ENCODE results near the gene STUB1.

The STUB1 gene

GRCh38 chr16:644556-644955 lies 35.7 kb upstream of the STUB1 start:
- no peak for DNase-seq (ENCODE audit: low read depth in 3 of 3)

GRCh38 chr16:645852-646678 lies 34.1 kb upstream of the STUB1 start:
- no peak for DNase-seq (ENCODE audit: low read depth in 3 of 3)

DNA sequence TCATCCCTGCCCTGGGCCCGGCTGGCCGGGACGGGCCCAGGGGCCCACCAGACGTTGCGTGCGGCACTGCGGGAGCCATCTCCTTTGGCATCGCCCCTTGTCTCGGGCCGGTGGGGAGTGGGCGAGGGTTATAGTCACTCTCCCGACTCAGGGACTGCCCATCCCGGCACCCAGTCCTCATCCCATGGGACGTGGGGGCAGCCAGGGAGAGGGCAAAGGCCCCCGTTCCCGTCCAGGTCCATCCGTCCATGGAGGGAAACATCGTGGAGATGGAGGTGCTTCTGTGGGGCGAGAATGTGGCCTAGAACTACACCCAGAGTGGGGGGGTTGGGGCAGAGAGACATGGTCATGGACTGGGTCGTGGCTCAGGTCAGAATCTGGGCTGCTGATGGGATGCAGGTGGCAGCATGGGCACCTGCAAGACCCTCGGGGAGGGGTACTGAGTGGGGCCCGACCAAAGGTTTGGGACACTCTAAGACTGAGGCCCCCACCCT lies 33.5 kb upstream of the STUB1 start:
- no peak for DNase-seq (ENCODE audit: low read depth in 3 of 3)

DNA sequence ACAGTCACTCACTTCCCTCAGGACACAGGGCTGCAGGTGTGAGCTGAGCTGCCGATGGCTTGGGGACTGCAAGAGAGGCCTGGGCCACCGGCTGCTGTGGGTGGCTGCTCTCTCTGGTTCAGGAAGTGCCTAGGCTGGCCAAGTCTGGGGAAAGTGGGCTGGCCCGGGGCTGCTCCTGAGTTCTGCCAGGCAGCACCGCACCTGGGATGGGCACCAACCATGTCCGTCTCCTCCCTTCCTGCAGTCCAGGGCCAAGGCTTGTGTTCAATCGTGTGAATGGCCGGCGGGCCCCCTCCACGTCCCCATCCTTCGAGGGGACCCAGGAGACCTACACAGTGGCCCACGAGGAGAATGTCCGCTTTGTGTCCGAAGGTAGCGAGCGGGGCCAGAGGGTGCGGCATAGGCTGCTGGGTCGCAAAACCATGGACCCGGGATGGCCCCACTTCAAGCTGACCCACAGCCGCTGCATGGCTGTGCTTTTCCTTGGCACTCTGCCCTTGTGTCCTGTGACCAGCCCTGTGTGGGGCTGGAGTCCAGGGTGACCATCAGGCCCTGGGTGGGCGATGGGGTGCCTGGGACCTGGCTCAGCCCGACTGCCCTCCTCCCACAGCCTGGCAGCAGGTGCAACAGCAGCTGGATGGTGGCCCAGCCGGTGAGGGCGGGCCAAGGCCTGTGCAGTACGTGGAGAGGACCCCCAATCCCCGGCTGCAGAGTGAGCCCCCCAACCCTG lies 32.9 kb upstream of the STUB1 start:
- no peak for DNase-seq (ENCODE audit: low read depth in 3 of 3)

DNA sequence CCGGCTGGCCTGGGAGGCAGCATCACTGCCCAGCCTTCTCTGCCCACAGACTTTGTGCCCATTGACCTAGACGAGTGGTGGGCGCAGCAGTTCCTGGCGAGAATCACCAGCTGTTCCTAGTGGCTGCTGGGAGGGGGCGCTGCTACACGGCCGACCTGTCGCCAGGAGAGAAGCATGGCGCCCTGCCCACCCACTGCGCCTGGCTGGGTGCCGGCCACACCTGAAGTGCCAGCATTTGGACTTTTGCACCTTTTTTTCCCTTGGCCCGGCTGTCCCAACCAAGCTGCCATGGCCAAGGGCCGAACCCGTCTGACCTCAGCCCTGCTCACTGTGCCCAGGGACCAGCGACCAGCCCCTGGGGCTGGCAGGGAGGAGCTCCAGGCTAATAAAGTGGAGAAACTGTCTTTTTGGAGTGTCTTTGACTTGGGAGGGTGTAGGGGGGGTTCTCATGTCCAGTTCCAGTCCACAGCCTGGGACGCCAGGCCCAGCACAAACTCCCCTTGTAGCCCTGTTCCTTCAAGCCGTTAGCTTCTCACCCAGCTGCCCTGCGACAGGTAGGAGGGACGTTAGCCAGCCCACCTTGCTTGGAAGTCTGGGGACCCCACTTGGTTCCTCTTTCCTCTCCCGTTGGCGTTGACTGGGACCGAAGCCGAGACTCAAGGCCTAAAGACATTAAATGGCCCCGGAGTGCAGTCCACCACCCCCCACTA lies 32.0 kb upstream of the STUB1 start:
- DNase-seq (ENCODE audit: low read depth in 3 of 3), result peak in 1 of 3 experiments; percentile 61

GRCh38 chr16:648781-649589 lies 31.2 kb upstream of the STUB1 start, which contains the start of gene WDR90:
TSS of gene WDR90 (plus strand) at chr16:649365. CDS start at chr16:649417, 52 bp downstream.
- peak; percentile 87 to 93 (median 88) for DNase-seq (ENCODE audit: low read depth in 3 of 3)

GRCh38 chr16:649631-650030 lies 30.6 kb upstream of the STUB1 start:
- DNase-seq (ENCODE audit: low read depth in 3 of 3), result no peak

GRCh38 chr16:651844-652243 lies 28.4 kb upstream of the STUB1 start:
- no peak for DNase-seq (ENCODE audit: low read depth in 3 of 3)

DNA sequence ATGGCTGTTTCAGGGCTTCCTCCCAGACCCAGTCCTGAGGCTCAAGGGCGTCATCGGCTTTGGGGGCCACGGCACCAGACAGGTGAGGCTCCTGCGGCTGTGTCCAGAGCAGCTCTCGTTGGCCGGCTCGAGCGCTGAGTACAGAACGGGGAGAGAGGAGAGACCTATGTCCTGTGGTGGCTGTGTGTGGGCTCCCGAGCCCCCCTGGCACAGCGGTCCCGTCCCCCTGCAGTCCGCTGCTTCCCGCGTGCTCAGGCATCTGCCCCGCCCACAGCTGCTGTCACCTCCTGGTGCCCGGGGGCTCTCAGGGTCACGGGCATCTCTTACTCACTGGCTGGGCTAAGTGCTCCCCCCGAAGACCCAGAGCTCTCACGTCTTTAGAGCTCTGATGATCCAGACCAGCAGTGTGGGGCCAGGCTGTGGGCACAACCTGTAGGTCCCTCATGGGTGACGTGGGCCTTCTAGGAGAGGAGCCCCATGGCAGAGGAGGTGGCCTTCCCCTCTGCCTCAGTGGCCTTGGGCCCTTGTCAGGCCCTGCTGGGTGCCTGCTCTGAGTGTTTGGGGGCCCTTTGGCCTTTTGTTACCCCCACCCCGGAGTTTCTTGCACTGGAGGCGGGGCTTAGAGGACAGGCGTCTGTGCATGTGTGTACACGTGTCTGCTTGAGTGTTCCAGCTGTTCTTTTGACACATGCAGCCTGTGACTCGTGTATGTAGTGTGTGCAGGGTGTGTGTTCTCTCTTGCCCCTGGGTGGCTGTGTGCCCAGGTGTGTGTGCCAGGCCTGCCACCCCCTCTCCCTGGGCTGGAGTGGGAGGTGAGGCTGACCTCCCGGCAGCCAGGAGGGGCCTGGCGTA lies 27.5 kb upstream of the STUB1 start:
- no peak for DNase-seq (ENCODE audit: low read depth in 3 of 3)

DNA sequence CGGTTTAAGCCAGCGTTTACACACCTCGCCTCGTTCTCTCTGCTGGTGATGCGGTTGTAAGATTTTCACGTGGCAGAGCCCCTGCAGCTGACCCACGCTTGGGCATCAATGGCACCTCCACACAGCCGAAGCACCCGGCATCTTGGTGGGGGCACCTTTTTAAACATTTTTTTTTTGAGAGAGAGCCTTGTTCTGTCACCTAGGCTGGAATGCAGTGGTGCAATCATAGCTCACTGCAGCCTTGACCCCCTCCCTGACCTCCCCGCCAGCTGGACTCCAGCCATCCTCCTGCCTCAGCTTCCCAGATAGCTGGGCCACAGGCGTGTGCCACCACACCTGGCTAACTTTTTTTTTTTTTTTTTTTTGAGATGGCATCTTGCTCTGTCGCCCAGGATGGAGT lies 26.2 kb upstream of the STUB1 start:
- no peak for DNase-seq (ENCODE audit: low read depth in 3 of 3)

GRCh38 chr16:657487-657886 lies 22.7 kb upstream of the STUB1 start:
- no peak for DNase-seq (ENCODE audit: low read depth in 3 of 3)

- DNase-seq (ENCODE audit: low read depth in 3 of 3), result no peak
Observed at GRCh38 chr16:658679-659571, 21.3 kb upstream of the STUB1 start.

DNA sequence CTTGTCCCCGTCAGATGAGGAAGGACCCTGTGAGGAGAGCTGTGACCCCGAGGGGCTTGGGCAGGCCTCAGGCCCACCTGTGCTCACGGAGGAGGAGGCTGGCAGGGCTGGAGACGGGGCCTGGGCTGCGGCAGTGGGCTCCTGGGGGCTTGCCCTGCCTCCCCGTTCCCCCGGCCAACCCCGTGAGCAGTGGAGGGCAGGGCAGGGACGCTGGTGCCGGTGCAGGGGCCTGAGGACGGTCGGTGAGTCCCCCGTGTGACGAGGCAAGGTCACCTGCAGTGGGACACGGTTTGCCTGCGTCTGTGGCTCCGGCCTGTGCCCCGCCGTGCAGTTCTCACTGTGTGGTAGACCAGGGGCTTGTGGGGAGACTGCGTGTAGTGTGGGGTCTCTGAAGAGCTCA lies 20.6 kb upstream of the STUB1 start:
- no peak for DNase-seq (ENCODE audit: low read depth in 3 of 3)

- no peak for DNase-seq (ENCODE audit: low read depth in 3 of 3)
Observed at GRCh38 chr16:660132-660458, 20.1 kb upstream of the STUB1 start.

DNA sequence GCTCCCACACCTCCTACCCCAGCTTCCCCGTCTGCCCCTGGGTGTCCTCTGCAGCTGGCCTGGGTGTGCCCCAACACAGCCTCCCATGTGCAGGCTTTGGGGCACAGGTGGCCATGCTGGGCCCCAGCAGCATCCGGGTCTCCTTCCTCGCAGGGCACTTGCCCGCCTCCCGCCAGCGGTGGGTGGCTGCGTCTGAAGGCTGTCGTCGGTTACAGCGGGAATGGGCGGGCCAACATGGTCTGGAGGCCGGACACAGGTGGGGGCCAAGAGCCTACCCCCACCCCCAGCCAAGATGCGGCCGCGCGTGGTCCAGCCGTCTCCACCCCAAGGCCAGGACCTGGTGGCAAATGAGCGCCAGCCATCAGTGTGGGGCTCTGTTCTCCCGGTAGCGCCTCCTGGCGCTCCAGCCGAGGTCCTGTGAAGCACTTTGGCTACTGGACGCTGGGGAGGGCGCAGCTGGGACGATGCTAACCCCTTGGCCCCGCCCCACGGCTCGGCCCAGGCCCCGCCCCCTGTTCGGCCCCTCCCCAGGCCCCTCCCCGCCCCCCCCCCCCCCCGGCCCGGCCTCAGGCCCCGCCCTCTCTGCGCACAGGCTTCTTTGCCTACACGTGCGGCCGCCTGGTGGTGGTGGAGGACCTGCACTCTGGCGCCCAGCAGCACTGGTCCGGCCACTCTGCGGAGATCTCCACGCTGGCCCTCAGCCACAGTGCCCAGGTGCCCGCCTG lies 19.6 kb upstream of the STUB1 start:
- DNase-seq (ENCODE audit: low read depth in 3 of 3), result peak in 2 of 3 experiments; percentile 38 to 66

DNA sequence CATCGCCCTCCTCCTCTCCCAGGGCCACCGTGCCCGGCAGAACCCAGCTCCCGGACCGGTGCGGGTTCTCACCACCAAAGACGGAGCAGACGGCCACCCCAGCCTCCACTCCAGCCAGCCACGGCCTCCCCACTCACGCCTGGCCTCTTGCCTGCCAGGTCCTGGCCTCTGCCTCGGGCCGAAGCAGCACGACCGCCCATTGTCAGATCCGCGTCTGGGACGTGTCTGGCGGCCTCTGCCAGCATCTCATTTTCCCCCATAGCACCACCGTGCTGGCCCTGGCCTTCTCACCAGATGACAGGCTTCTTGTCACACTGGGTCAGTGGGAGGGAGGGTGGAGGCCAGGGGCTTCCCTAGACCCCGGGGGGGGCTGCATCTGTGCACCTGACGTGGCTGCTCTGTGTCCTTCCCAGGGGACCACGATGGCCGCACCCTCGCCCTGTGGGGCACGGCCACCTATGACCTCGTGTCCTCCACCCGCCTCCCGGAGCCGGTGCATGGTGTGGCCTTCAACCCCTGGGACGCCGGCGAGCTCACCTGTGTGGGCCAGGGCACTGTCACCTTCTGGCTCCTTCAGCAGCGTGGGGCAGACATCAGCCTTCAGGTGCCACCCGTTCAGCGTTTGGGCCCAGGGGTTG lies 18.9 kb upstream of the STUB1 start:
- no peak for DNase-seq (ENCODE audit: low read depth in 3 of 3)

GRCh38 chr16:662095-662494 lies 18.1 kb upstream of the STUB1 start:
- no peak for DNase-seq (ENCODE audit: low read depth in 3 of 3)

DNA sequence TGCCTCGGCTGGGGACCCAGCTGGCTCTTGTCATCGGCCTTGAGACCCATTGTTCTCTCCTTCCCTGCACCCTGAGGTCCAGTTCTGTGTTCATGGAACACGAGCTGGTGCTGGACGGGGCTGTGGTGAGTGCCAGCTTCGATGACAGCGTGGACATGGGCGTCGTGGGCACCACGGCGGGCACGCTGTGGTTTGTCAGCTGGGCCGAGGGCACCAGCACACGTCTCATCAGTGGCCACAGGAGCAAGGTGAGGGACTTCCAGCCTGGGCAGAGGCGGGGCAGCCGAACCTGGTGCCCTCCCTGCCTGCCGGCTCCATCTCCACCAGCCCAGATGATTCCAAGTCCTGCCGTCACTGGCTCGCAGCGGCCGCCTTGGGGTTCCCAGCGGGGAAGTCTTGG lies 17.6 kb upstream of the STUB1 start:
- DNase-seq (ENCODE audit: low read depth in 3 of 3), result no peak
